Measurements from ENCODE around the gene ELL.

The ELL gene

DNA sequence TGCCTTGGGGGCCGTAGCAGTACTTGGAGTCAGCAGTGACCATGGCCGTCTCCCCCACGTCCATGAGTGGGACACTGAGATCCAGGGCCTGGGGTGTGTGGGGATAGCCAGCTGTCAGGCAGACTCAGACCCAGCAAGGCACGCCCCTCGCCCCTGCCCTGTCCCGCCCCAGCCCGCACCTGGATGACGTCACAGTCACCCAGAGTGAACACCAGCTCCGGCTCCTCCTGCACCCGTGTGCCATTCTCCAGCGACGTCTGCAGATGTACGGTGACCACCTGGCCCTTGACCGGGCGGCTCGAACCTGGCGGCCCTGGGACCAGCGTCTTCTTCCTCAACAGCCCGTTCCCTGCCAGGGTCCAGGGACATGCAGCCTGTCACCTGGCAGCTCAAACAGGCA, 17.5 kb upstream of the ELL start:
- TF ChIP-seq, protein P1, sequence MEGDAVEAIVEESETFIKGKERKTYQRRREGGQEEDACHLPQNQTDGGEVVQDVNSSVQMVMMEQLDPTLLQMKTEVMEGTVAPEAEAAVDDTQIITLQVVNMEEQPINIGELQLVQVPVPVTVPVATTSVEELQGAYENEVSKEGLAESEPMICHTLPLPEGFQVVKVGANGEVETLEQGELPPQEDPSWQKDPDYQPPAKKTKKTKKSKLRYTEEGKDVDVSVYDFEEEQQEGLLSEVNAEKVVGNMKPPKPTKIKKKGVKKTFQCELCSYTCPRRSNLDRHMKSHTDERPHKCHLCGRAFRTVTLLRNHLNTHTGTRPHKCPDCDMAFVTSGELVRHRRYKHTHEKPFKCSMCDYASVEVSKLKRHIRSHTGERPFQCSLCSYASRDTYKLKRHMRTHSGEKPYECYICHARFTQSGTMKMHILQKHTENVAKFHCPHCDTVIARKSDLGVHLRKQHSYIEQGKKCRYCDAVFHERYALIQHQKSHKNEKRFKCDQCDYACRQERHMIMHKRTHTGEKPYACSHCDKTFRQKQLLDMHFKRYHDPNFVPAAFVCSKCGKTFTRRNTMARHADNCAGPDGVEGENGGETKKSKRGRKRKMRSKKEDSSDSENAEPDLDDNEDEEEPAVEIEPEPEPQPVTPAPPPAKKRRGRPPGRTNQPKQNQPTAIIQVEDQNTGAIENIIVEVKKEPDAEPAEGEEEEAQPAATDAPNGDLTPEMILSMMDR (IDR thresholded peaks at IDR 0.05; ENCODE audit: extremely low read depth, missing control alignments): no peak
- DNase-seq (ENCODE audit: low spot score): no peak

DNA sequence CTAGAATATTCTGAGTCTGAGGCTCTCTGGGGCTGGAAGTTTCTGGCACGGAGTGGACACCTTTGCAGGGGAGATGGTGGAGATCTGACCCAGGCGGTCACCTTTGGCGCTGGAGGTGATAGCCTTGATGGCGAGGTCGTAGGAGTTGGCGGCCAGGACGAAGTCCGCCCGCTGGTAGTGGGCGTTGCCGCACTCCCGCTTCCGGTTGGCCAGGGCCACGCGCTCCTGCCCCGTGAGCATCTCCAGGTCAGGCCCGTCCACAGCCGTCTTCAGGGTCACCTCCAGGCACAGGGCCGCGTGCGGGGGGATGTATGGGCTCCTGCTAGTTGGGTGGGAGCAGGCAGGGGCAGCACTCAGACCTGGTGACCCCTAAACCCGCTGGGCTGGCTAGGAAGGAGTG, 16.2 kb upstream of the ELL start:
- DNase-seq (ENCODE audit: low spot score): no peak
- TF ChIP-seq, protein P1 (IDR thresholded peaks at IDR 0.05; ENCODE audit: extremely low read depth, missing control alignments): no peak

DNA sequence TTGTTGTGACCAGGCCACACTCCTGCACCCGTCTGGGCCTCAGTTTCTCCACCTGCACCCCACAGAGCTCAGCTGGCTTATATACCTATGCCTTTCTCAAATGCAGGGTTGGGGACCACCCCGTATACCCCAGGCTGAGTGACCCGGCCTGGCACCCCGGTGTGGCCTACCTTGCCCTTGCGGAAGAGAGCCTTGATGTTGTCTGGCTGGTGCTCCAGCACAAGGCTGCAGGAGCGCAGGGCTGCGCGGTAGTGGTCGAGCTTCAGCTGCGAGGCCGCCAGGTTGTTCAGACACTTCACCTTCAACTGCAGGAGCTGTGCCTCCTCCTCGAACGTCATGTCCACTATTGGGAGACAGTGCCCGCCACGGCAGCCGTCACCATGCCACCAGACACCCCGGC, 15.6 kb upstream of the ELL start:
- DNase-seq (ENCODE audit: low spot score): no peak
- TF ChIP-seq, protein P1 (IDR thresholded peaks at IDR 0.05; ENCODE audit: extremely low read depth, missing control alignments): no peak

DNA sequence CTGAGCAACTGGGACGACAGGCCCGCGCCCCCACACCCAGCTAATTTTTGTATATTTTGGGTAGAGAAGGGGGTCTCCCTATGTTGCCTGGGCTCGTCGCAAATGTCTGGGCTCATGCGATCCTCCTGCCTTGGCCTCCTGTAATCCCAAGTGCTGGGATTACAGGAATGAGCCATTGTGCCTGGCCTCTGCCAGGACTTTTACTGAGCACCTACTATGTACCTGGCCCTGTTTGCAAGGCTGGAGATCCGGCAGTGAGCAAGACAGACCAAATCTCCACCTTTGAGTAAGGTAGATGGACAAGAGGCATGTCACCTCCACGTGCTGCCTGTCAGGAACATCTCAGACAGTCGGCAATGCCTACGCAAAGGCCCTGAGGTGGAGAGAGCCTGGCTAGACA, 14.6 kb upstream of the ELL start:
- no peak for DNase-seq (ENCODE audit: low spot score)
- TF ChIP-seq, protein P1 (IDR thresholded peaks at IDR 0.05; ENCODE audit: extremely low read depth, missing control alignments): no peak

DNA sequence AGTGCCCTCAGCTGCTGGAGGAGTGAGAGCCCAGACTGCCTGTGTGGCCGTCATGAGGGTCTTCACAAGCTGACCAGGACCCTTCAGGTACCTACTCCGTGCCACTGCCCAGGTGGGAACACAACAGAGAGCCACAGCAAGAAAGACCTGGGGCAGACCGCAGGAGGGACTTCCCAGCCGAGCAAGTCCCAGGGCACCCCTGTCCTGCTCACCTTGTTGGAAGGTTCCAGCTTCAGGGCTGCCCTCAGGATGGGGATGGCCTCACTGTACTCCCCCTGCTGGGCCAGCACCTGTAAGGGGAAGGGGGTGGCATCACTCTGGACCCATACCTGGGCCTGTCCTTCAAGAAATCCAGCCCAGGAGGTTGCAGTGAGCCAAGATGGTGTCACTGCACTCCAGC, 11.2 kb upstream of the ELL start:
- no peak for DNase-seq (ENCODE audit: low spot score)
- TF ChIP-seq, protein P1 (IDR thresholded peaks at IDR 0.05; ENCODE audit: extremely low read depth, missing control alignments): no peak

DNA sequence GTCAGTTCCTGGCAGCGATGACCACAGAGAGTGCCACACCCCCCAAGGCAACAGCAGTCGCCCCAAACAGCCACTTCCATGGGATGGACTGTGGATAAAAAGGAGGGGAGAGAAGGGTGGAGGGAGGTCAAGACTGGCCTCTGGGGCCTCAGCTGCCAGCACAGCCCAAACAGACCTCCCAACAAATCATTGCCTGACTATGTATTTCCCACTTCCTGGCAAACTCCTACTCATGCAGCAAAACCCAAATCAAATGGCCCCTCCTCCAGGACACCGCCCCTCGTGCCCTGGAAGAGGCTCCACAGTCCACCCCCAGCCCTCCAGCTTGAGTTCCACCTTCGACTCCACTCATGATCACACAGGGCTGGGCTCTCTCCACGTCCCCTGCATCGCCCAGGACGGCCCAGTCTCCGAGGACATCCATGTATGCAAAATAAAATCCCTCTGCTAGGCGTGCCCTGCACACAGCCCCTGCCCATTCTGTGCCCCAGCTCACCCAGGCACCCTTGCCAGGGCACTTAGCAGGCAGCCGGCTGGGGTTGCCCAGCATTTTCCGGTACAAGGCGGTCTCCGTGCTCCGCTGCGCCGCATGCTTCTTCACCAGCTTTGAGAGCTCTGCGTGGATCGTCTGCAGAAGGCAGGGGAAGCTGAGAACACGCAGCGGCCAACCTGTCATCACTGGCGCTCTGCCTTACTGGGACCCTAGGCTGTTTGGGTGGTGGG, 10.5 kb upstream of the ELL start:
- TF ChIP-seq, protein P1 (IDR thresholded peaks at IDR 0.05; ENCODE audit: extremely low read depth, missing control alignments): no peak

DNA sequence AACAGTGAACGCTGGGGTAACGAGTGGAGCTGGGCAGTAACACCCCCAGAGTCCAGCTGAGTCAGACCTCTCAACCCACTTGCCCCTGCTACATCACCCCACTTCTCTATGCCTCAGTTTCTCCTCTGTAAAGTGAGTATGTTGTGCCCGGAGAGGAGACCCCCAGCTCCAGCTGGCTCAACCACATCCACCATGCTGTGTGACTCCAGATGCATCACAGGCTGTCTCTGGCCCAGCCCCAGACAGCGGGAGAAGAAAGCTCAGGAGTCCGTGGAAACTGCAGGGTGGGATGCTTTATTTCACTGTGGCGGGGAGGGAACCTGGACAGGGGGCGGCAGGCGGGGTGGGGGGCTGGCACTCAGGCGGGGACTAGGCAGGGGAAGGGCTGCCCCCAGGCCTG, 9.6 kb upstream of the ELL start:
- DNase-seq (ENCODE audit: low spot score): no peak
- TF ChIP-seq, protein P1 (IDR thresholded peaks at IDR 0.05; ENCODE audit: extremely low read depth, missing control alignments): no peak

More for the DNA sequence above, 10.5 kb upstream of the ELL start:
- no peak for DNase-seq (ENCODE audit: low spot score)

All from GM20000 (cell line).